ENCODE data around the gene MARCHF3. TPM values are rescaled to one million over a fixed set of nuclear protein-coding genes. Genes with fewer than 3 reads are reported as not detected.
"Not testable (repeated sequence)": the region's sequence is repeated elsewhere in the genome, so short reads cannot be mapped to it uniquely, and the experiment has no call there.

Gene MARCHF3
- polyA plus RNA-seq, 1 donor from 2014 or later: 3.9 TPM

GRCh38 chr5:126948011-126948355 is 82.4 kb downstream of the MARCHF3 start:
- no peaks in the 10 kb centered on the region for H3K79me2 ChIP-seq (replicated peaks; ENCODE audit: insufficient read depth, low read length)
- no peak overlapping the region for H3K4me2 ChIP-seq (ENCODE audit: low read length)
- no peak overlapping the region for H3K4me3 ChIP-seq (ENCODE audit: low read length)
- H2AFZ ChIP-seq (ENCODE audit: low read depth, low read length): no peak overlapping the region
- H4K20me1 ChIP-seq (ENCODE audit: insufficient read depth): no peaks in the 10 kb centered on the region
- H3K9ac ChIP-seq (ENCODE audit: low read length): no peak overlapping the region
- H3K27ac ChIP-seq (ENCODE audit: low read length): no peak overlapping the region
- TF ChIP-seq RAD21 (conservative IDR thresholded peaks at IDR 0.05): no peak
- no peak for TF ChIP-seq MXI1 (conservative IDR thresholded peaks at IDR 0.05; ENCODE audit: poor library complexity, severe bottlenecking)
- TF ChIP-seq EP300 (conservative IDR thresholded peaks at IDR 0.05; ENCODE audit: poor library complexity, severe bottlenecking): no peak
- TF ChIP-seq EZH2 (IDR thresholded peaks at IDR 0.05; ENCODE audit: borderline replicate concordance, insufficient read depth, low read length, poor library complexity, severe bottlenecking): no peak
- no peak for TF ChIP-seq SMC3 (conservative IDR thresholded peaks at IDR 0.05; ENCODE audit: poor library complexity)
- no peak for TF ChIP-seq REST (IDR thresholded peaks at IDR 0.05; ENCODE audit: borderline replicate concordance)
- TF ChIP-seq TAF1 (IDR thresholded peaks at IDR 0.05; ENCODE audit: low read depth): no peak
- no peak for TF ChIP-seq CTCF (IDR thresholded peaks at IDR 0.05; ENCODE audit: poor library complexity, severe bottlenecking)
- no peak for TF ChIP-seq POLR2AphosphoS5 (IDR thresholded peaks at IDR 0.05)
- H3K36me3 ChIP-seq (ENCODE audit: insufficient read depth, low read length): no peaks in the 10 kb centered on the region
- no peaks in the 10 kb centered on the region for H3K9me3 ChIP-seq (ENCODE audit: low read length)
- no peaks in the 10 kb centered on the region for H3K27me3 ChIP-seq (ENCODE audit: insufficient read depth, low read depth, low read length)
- no peaks in the 10 kb centered on the region for H3K9me2 ChIP-seq (ENCODE audit: insufficient read depth, low read length)
- H3F3A ChIP-seq (ENCODE audit: insufficient read depth, low read length, poor library complexity, severe bottlenecking): no peaks in the 10 kb centered on the region

- Histone ChIP-seq H2AFZ (ENCODE audit: low read depth, low read length) (no peak overlapping the region), H3K9me3 (ENCODE audit: low read length) (no peaks in the 10 kb centered on the region), H3K27ac (ENCODE audit: low read length) (no peak overlapping the region), H4K20me1 (ENCODE audit: insufficient read depth) (no peaks in the 10 kb centered on the region), H3K27me3 (ENCODE audit: insufficient read depth, low read depth, low read length) (no peaks in the 10 kb centered on the region), H3K79me2 (replicated peaks; ENCODE audit: insufficient read depth, low read length) (no peaks in the 10 kb centered on the region), H3K4me2 (ENCODE audit: low read length) (no peak overlapping the region), H3F3A (ENCODE audit: insufficient read depth, low read length, poor library complexity, severe bottlenecking) (no peaks in the 10 kb centered on the region), H3K4me3 (ENCODE audit: low read length) (no peak overlapping the region), H3K9ac (ENCODE audit: low read length) (no peak overlapping the region), H3K9me2 (ENCODE audit: insufficient read depth, low read length) (no peaks in the 10 kb centered on the region), H3K36me3 (ENCODE audit: insufficient read depth, low read length) (no peaks in the 10 kb centered on the region)
- TF ChIP-seq EP300 (conservative IDR thresholded peaks at IDR 0.05; ENCODE audit: poor library complexity, severe bottlenecking) (no peak), TAF1 (IDR thresholded peaks at IDR 0.05; ENCODE audit: low read depth) (no peak), CTCF (IDR thresholded peaks at IDR 0.05; ENCODE audit: poor library complexity, severe bottlenecking) (no peak), POLR2AphosphoS5 (IDR thresholded peaks at IDR 0.05) (no peak), SMC3 (conservative IDR thresholded peaks at IDR 0.05; ENCODE audit: poor library complexity) (no peak), RAD21 (conservative IDR thresholded peaks at IDR 0.05) (no peak), MXI1 (conservative IDR thresholded peaks at IDR 0.05; ENCODE audit: poor library complexity, severe bottlenecking) (no peak), REST (IDR thresholded peaks at IDR 0.05; ENCODE audit: borderline replicate concordance) (no peak), EZH2 (IDR thresholded peaks at IDR 0.05; ENCODE audit: borderline replicate concordance, insufficient read depth, low read length, poor library complexity, severe bottlenecking) (no peak)
Observed at GRCh38 chr5:126947146-126948010, 83.0 kb downstream of the MARCHF3 start.

GRCh38 chr5:126942908-126943307 is 87.5 kb downstream of the MARCHF3 start:
- H3K79me2 ChIP-seq (replicated peaks; ENCODE audit: insufficient read depth, low read length); H3K36me3 ChIP-seq (ENCODE audit: insufficient read depth, low read length); H3K9me3 ChIP-seq (ENCODE audit: low read length); H3K9me2 ChIP-seq (ENCODE audit: insufficient read depth, low read length); H4K20me1 ChIP-seq (ENCODE audit: insufficient read depth); H3F3A ChIP-seq (ENCODE audit: insufficient read depth, low read length, poor library complexity, severe bottlenecking); H3K4me3 ChIP-seq (ENCODE audit: low read length); H3K27me3 ChIP-seq (ENCODE audit: insufficient read depth, low read depth, low read length); H2AFZ ChIP-seq (ENCODE audit: low read depth, low read length); H3K9ac ChIP-seq (ENCODE audit: low read length); H3K4me2 ChIP-seq (ENCODE audit: low read length); H3K27ac ChIP-seq (ENCODE audit: low read length): not testable (repeated sequence)

Data from neural cell (in vitro differentiated cells).